ENCODE data around the gene TAF4. TPM values are rescaled to one million over a fixed set of nuclear protein-coding genes. Genes with fewer than 3 reads are reported as not detected.

Gene TAF4
- total and polyA plus RNA-seq, 2 donors (not counting 3 experiments of a cell fraction or from before 2014, with no cell fraction given) = 6.1 to 19.5 TPM

- Histone ChIP-seq H3K36me3 (ENCODE audit: control insufficient read depth in 2 of 2, extremely low read depth in 1 of 2, insufficient read depth in 2 of 2, low read length in 2 of 2) (no peaks in the 10 kb centered on the region), H3K9ac (replicated peaks; ENCODE audit: extremely low read depth, insufficient read depth, low read length) (no peak overlapping the region), H3K27me3 (ENCODE audit: control insufficient read depth in 2 of 2, insufficient read depth in 2 of 2, low read length in 2 of 2) (no peaks in the 10 kb centered on the region), H3K27ac (ENCODE audit: insufficient read depth, low read depth, low read length) (no peak overlapping the region), H3K9me3 (replicated peaks; ENCODE audit: control insufficient read depth, insufficient read depth, low read length) (no peaks in the 10 kb centered on the region), H2AFZ (ENCODE audit: low read depth, low read length) (no peak overlapping the region), H3K9me1 (replicated peaks; ENCODE audit: control insufficient read depth, extremely low read depth, insufficient read depth, low read length) (no peaks in the 10 kb centered on the region), H3K4me2 (ENCODE audit: insufficient read depth, low read length) (no peak overlapping the region), H3K79me2 (ENCODE audit: control insufficient read depth, insufficient read depth, low read length) (peaks cover 77% of the 10 kb centered on the region), H4K20me1 (replicated peaks; ENCODE audit: control insufficient read depth, extremely low read depth, insufficient read depth, low read length) (no peaks in the 10 kb centered on the region), H3K4me3 (replicated peaks in 1 of 3; ENCODE audit: insufficient read depth in 1 of 3, low read depth in 1 of 3, low read length in 3 of 3) (no peak overlapping the region), H3K4me1 (ENCODE audit: control insufficient read depth, extremely low read depth, insufficient read depth, low read length) (no peaks in the 10 kb centered on the region)
- no peak for DNase-seq (ENCODE audit: low read depth, low spot score)
- no peak for FAIRE-seq
- BruUV-seq (replicated peaks) = no TSS peak
- intact Hi-C loops (cut with micrococcal nuclease) (no loop called here), dilution Hi-C loops (cut with MboI; ENCODE audit: extremely low pct_ligation_motif_present, low sequenced_read_pairs) (no loop called here)
- POLR2A ChIA-PET = no interaction called here
- CTCF ChIA-PET = interaction anchor here (1.1 kb wide), 1 partner anchor 29 kb away, joined by 3 read pairs; no protein-coding TSS in a partner anchor
- TF ChIP-seq FOS (IDR thresholded peaks at IDR 0.05; ENCODE audit: borderline replicate concordance, insufficient read depth, low read length) (no peak), MAX (IDR thresholded peaks at IDR 0.05; ENCODE audit: insufficient read depth, insufficient read length) (no peak), GATA2 (IDR thresholded peaks at IDR 0.05; ENCODE audit: insufficient read depth, insufficient read length, low read depth, low read length) (no peak), MYC (IDR thresholded peaks at IDR 0.05; ENCODE audit: low read depth, low read length) (no peak), POLR2A (IDR thresholded peaks at IDR 0.05; ENCODE audit: low read depth, low read length) (no peak), JUN (IDR thresholded peaks at IDR 0.05; ENCODE audit: borderline replicate concordance, insufficient read depth, insufficient read length, low read depth) (no peak), CTCF (IDR thresholded peaks at IDR 0.05; ENCODE audit: extremely low read depth in 1 of 2, insufficient read depth in 1 of 2, low read depth in 1 of 2, low read length in 2 of 2) (no peak), POLR2AphosphoS5 (IDR thresholded peaks at IDR 0.05; ENCODE audit: insufficient read depth, low read depth, low read length) (no peak), EZH2 (IDR thresholded peaks at IDR 0.05; ENCODE audit: borderline replicate concordance, low read depth, low read length, severe bottlenecking) (no peak)
These were observed 10.4 kb downstream of the TAF4 start for GRCh38 chr20:62055106-62055861.

Data from endothelial cell of umbilical vein (primary cell).